AG20443 (cell line): ENCODE measurements around the gene POLD1.

Experiments used
- DNase-seq: peaks from one replicate; pipeline ENCODE4 v3.0.0; 2012; ENCODE audit warnings: low spot score, mixed read lengths

Gene POLD1

GRCh38 chr19:50466706-50467039 is 82.5 kb downstream of the POLD1 start:
- DNase-seq = no peak

DNA sequence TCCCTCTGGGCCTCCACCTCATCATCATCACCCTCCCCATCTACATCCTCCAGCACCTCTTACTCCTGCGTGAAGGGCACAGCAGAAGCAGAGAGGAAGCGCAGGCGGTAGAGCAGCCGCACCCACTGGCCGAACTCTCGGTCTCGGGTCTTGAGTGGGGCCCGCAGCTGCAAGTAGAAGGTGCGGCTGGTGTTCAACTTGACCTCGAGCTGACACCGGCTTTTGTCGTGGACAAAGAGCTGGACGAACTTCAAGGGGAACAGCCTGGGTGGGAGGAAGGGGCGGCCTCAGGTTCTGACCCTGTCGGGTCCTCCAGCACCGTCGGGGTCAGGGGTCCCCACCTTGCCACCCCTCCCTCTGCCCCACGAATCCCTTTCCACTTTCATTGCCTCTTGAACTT is 83.4 kb downstream of the POLD1 start:
- no peak for DNase-seq
